Choroid plexus epithelial cell (primary cell): Measurements from ENCODE around the gene GAS2.

ENCODE experiments used
- DNase-seq: peaks from one replicate; pipeline ENCODE4 v3.0.0-alpha.2; 2010; ENCODE audit warnings: low read depth
- H3K4me3 ChIP-seq: 2 replicates; pipeline ENCODE4 v1.5.1; 2011; ENCODE audit warnings: low read depth, mild to moderate bottlenecking, control low read depth, low read length, moderate library complexity
- TF ChIP-seq, protein P1 (sequence below): conservative IDR thresholded peaks from 2 replicates; pipeline ENCODE4 v1.5.1; 2011; ENCODE audit warnings: low read depth, mild to moderate bottlenecking, control low read depth, inconsistent platforms, low read length, moderate library complexity

GAS2 gene

GRCh38 chr11:22797047-22797446, 130.6 kb downstream of the GAS2 start:
- H3K4me3 ChIP-seq = no peak overlapping the region
- TF ChIP-seq, protein P1, sequence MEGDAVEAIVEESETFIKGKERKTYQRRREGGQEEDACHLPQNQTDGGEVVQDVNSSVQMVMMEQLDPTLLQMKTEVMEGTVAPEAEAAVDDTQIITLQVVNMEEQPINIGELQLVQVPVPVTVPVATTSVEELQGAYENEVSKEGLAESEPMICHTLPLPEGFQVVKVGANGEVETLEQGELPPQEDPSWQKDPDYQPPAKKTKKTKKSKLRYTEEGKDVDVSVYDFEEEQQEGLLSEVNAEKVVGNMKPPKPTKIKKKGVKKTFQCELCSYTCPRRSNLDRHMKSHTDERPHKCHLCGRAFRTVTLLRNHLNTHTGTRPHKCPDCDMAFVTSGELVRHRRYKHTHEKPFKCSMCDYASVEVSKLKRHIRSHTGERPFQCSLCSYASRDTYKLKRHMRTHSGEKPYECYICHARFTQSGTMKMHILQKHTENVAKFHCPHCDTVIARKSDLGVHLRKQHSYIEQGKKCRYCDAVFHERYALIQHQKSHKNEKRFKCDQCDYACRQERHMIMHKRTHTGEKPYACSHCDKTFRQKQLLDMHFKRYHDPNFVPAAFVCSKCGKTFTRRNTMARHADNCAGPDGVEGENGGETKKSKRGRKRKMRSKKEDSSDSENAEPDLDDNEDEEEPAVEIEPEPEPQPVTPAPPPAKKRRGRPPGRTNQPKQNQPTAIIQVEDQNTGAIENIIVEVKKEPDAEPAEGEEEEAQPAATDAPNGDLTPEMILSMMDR = no peak
- DNase-seq = no peak

DNA sequence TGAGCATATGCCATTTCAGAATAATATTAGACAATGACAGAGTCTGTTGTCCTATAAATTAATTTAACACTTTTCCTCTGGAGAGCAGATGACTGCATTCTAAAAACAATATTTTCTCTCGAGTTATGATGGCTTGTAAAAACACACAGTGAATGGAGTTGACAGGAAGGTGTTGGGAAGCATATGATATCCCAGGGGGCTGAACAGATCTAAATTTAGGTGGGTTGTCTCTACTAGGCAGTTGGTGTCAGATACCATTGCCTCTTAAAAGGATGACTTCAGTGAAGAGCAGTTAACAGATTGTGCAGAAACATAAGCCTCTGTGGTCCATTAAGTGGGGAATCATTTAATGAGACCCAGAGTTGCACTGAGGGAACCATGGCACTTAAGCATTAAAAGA, 132.5 kb downstream of the GAS2 start:
- DNase-seq = no peak
- no peak overlapping the region for H3K4me3 ChIP-seq
- TF ChIP-seq, protein P1 = no peak

GRCh38 chr11:22800482-22800881, 134.1 kb downstream of the GAS2 start:
- DNase-seq = no peak
- TF ChIP-seq, protein P1 = no peak
- H3K4me3 ChIP-seq = no peak overlapping the region

DNA sequence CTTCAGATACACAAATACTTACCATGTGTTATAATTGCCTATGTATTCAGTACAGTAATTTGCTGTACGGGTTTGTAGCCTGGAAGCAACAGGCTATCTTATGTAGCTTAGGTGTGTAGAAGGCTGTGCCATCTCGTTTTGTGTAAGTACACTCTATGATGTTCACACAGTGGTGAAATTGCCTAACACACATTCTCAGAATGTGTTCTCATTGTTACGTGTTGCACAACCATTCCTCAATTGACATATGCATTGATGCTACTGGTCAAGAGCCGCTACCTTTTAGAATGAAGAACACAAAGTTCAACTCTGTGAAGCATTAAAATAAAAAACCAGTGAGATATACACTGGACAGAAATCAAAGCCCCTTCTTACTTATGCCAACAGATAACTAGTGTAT, 136.4 kb downstream of the GAS2 start:
- TF ChIP-seq, protein P1 = no peak
- no peak overlapping the region for H3K4me3 ChIP-seq
- no peak for DNase-seq

DNA sequence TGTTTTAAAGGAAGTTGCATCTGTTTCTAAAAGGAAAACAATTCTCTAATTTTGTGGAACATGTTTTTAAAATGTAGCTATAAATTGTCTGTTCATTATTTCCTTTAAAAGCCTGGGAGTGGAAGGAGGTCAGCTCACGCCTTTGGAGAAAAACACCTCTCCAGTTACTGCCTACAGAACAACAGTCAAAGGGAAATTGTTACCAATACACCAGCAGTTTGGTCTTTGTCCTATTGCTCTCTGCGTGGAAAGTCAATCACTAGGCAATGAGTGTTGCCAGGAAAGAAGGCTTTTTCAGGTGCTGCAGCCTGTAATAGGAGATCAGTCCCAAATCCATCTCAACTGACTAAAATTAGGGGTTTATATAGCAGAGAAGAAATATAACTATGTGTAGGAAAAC, 141.0 kb downstream of the GAS2 start:
- no peak for DNase-seq
- TF ChIP-seq, protein P1 = no peak

DNA sequence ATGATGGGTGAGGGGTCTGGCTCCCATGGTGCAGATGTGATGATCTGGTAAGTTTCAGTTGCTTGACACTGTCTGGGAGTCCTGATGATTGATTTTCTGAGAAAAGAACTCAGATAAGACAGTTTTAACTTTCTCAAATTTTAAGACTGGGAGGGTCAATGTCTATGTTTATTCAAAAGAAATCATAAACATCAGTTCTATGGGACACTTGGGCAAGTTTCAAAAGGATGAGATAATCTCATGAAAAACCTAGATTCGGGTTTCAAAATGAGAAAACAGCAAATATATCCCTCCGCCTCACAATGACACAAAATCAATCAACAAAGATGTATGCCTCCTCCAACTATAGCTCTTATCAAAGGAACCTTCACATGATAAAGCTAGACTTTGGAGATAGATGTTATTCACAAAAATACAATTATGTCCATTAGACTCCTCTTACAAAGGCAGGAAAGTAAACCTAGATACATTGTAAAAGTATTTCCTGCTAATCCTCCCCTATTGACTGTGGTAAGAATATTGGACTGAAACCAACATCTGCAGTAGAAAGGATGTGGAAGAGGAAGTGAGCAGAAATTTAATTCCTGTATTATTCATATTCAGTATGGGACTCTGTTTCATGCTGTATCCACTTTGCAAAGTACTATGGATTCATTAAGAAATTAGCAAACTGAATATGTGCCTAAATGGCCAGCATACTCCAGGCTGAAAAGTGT, 141.6 kb downstream of the GAS2 start:
- DNase-seq = peak; percentile 44
- TF ChIP-seq, protein P1 = no peak
- H3K4me3 ChIP-seq = no peak overlapping the region

More for the DNA sequence above, 141.0 kb downstream of the GAS2 start:
- H3K4me3 ChIP-seq = no peak overlapping the region

- TF ChIP-seq, protein P1 = no peak
- no peak for DNase-seq
- H3K4me3 ChIP-seq = no peak overlapping the region
Measured at GRCh38 chr11:22808571-22809197, 142.3 kb downstream of the GAS2 start.
